ENCODE measurements around the gene VPS37B. TPM values are rescaled to one million over a fixed set of nuclear protein-coding genes. Genes with fewer than 3 reads are reported as not detected.

VPS37B gene
- polyA plus RNA-seq, 1 of the 3 experiments (the other 2 are of a cell fraction): 41.1 TPM

DNA sequence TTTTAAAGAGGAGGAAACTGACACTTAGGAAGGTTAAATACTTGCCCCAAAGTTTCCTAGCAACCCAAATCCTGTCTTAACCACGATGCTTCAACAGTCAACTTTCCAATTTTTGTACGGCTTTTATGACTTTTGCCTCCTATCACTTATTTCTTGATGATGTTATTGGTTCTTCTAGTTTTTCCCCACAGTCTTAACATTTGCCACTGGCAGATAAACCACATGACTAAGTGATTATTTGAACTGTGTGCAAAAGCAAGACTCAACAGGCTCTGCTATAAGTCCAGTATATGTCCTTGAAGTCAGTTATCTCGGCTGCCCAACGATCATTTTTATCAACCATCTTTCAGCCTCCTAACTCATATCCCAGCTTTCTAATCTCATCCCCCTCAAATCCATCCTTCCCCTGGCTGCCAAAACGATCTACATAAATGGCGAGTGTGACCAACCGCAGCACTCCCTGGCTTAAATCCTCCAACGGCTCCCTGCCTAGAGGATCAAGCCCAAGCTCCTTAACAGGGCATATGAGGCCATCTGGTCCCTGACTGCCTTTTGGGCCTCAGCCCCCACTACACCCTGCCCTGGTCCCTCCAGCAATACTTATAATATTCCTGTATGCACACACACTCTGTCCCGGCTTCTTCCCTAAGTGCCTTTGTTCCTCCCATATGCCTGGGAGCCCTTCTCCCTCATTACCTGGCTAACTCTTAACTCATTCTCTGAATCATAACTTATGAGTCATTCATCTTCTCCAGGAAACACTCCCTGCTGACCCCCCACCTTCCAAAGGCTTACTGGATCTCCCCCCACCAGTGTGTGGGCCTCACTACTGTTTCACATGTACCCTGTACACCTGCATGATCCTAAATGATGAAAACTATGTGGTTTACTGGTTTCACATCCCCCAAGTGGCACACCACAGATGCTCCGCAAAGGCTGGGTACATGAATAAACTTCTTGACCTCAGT lies 8.8 kb downstream of the VPS37B start:
- CTCF ChIA-PET: interaction anchor here (0.9 to 1.3 kb wide), 2 partner anchors 26 to 66 kb away, joined by 3 to 4 read pairs; no protein-coding TSS in a partner anchor
- Histone ChIP-seq H3K9ac (0 out of 2 replicates have a peak overlapping the region, but pooled peaks have one; percentile 5), H4K20me1 (ENCODE audit: insufficient read depth) (peaks cover 70% of the 10 kb centered on the region), H3K79me2 (ENCODE audit: insufficient read depth) (peaks cover 99% of the 10 kb centered on the region), H3K4me3 (ENCODE audit: low read depth in 2 of 2, low read length in 1 of 2) (no peak overlapping the region), H3K9me3 (no peaks in the 10 kb centered on the region), H3F3A (replicated peaks; ENCODE audit: insufficient read depth) (peaks cover 21% of the 10 kb centered on the region), H3K4me1 (ENCODE audit: control insufficient read depth in 1 of 2, insufficient read depth in 2 of 2, low read depth in 1 of 2, low read length in 1 of 2) (peaks cover 2 to 39% of the 10 kb centered on the region in 2 experiments; a peak in 3 of 4 replicates), H3K9me2 (no peaks in the 10 kb centered on the region), H3K27ac (ENCODE audit: low read depth in 2 of 2, low read length in 1 of 2) (peak overlapping the region in 1 of 2 experiments; percentile 40; a peak in 2 of 4 replicates), H3K27me3 (ENCODE audit: insufficient read depth) (no peaks in the 10 kb centered on the region), H3K4me2 (peak overlapping the region; percentile 20), H3K36me3 (replicated peaks in 1 of 2; ENCODE audit: control insufficient read depth in 1 of 2, insufficient read depth in 2 of 2, low read length in 1 of 2) (no peaks in the 10 kb centered on the region), H2AFZ (ENCODE audit: low read depth) (no peak overlapping the region)
- no peak for DNase-seq
- POLR2A ChIA-PET: no interaction called here
- TF ChIP-seq TCF12 (IDR thresholded peaks at IDR 0.05): peak; percentile 35; the same call in 1 of the 2 replicates
- TF ChIP-seq, protein P1, sequence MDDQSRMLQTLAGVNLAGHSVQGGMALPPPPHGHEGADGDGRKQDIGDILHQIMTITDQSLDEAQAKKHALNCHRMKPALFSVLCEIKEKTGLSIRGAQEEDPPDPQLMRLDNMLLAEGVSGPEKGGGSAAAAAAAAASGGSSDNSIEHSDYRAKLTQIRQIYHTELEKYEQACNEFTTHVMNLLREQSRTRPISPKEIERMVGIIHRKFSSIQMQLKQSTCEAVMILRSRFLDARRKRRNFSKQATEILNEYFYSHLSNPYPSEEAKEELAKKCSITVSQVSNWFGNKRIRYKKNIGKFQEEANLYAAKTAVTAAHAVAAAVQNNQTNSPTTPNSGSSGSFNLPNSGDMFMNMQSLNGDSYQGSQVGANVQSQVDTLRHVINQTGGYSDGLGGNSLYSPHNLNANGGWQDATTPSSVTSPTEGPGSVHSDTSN (IDR thresholded peaks at IDR 0.05): no peak
- TF ChIP-seq, protein P2, sequence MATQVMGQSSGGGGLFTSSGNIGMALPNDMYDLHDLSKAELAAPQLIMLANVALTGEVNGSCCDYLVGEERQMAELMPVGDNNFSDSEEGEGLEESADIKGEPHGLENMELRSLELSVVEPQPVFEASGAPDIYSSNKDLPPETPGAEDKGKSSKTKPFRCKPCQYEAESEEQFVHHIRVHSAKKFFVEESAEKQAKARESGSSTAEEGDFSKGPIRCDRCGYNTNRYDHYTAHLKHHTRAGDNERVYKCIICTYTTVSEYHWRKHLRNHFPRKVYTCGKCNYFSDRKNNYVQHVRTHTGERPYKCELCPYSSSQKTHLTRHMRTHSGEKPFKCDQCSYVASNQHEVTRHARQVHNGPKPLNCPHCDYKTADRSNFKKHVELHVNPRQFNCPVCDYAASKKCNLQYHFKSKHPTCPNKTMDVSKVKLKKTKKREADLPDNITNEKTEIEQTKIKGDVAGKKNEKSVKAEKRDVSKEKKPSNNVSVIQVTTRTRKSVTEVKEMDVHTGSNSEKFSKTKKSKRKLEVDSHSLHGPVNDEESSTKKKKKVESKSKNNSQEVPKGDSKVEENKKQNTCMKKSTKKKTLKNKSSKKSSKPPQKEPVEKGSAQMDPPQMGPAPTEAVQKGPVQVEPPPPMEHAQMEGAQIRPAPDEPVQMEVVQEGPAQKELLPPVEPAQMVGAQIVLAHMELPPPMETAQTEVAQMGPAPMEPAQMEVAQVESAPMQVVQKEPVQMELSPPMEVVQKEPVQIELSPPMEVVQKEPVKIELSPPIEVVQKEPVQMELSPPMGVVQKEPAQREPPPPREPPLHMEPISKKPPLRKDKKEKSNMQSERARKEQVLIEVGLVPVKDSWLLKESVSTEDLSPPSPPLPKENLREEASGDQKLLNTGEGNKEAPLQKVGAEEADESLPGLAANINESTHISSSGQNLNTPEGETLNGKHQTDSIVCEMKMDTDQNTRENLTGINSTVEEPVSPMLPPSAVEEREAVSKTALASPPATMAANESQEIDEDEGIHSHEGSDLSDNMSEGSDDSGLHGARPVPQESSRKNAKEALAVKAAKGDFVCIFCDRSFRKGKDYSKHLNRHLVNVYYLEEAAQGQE (IDR thresholded peaks at IDR 0.05; ENCODE audit: low read depth, low read length): no peak
- TF ChIP-seq JUND (IDR thresholded peaks at IDR 0.05): peak; percentile 68
- peak; percentile 84 for TF ChIP-seq FOSL2 (IDR thresholded peaks at IDR 0.05; ENCODE audit: borderline replicate concordance, low read depth)
- TF ChIP-seq GABPA (IDR thresholded peaks at IDR 0.05; ENCODE audit: low read depth): no peak
- 72% methylated on average over 10 of the region's 10 CpGs for WGBS (ENCODE audit: low lambda C conversion rate)

DNA sequence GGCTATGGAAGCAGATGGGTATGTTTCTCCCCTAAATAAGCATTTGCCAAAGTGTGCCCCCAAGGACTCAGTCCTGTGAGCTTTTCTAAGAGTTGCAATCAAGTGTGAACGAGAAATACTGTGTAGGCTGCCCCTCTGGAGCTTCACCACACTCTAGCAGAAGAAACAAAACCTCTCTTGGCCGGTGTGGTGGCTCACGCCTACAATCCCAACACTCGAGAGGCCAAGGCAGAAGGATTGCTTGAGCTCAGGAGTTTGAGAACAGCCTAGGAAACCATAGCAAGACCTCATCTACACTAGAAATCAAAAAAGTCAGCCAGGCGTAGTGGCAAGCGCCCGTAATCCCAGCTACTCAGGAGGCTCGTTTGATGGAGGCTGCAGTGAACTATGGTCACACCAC lies 9.8 kb downstream of the VPS37B start:
- ChIA-PET POLR2A (interaction anchor here (1.6 kb wide), 1 partner anchor 9 kb away, joined by 5 read pairs; no protein-coding TSS in a partner anchor), CTCF (interaction anchor here (0.9 to 1.3 kb wide), 3 partner anchors 9 to 67 kb away, joined by 3 to 4 read pairs (median 3); partner anchors contain the start of gene VPS37B)
- no peak overlapping the region for H3K4me3 ChIP-seq (ENCODE audit: low read depth in 2 of 2, low read length in 1 of 2)
- peaks cover 99% of the 10 kb centered on the region for H3K79me2 ChIP-seq (ENCODE audit: insufficient read depth)
- H2AFZ ChIP-seq (ENCODE audit: low read depth): no peak overlapping the region
- H3F3A ChIP-seq (replicated peaks; ENCODE audit: insufficient read depth): peaks cover 21% of the 10 kb centered on the region
- H3K27ac ChIP-seq (ENCODE audit: low read depth in 2 of 2, low read length in 1 of 2): no peak overlapping the region
- no peaks in the 10 kb centered on the region for H3K36me3 ChIP-seq (replicated peaks in 1 of 2; ENCODE audit: control insufficient read depth in 1 of 2, insufficient read depth in 2 of 2, low read length in 1 of 2)
- no peaks in the 10 kb centered on the region for H3K27me3 ChIP-seq (ENCODE audit: insufficient read depth)
- no peaks in the 10 kb centered on the region for H3K9me2 ChIP-seq
- H3K9me3 ChIP-seq: no peaks in the 10 kb centered on the region
- H3K9ac ChIP-seq: no peak overlapping the region
- DNase-seq: no peak
- H3K4me1 ChIP-seq (ENCODE audit: control insufficient read depth in 1 of 2, insufficient read depth in 2 of 2, low read depth in 1 of 2, low read length in 1 of 2): peaks cover 4 to 36% of the 10 kb centered on the region in 2 experiments; a peak in 3 of 4 replicates
- H4K20me1 ChIP-seq (ENCODE audit: insufficient read depth): peaks cover 71% of the 10 kb centered on the region
- WGBS (ENCODE audit: low lambda C conversion rate): 88% methylated on average over 6 of the region's 8 CpGs
- TF ChIP-seq MXI1 (IDR thresholded peaks at IDR 0.05; ENCODE audit: low read depth, low read length) (no peak), GABPA (IDR thresholded peaks at IDR 0.05; ENCODE audit: low read depth) (no peak), GATA2 (CRISPR knock-in tag; IDR thresholded peaks at IDR 0.05) (no peak), EZH2phosphoT487 (IDR thresholded peaks at IDR 0.05; ENCODE audit: borderline replicate concordance, low read depth) (no peak), MEF2A (IDR thresholded peaks at IDR 0.05; ENCODE audit: borderline replicate concordance, low read depth) (no peak), POLR2AphosphoS5 (IDR thresholded peaks at IDR 0.05; ENCODE audit: low read depth, low read length) (no peak), EP300 (IDR thresholded peaks at IDR 0.05; ENCODE audit: borderline replicate concordance in 1 of 2, low read depth in 1 of 2, low read length in 1 of 2) (no peak), JUND (IDR thresholded peaks at IDR 0.05) (no peak), ELF1 (IDR thresholded peaks at IDR 0.05) (no peak), YY1 (IDR thresholded peaks at IDR 0.05; ENCODE audit: low read depth) (no peak)
- no peak overlapping the region for H3K4me2 ChIP-seq

All from SK-N-SH (cell line).